Uterus (tissue), 2 donors: ENCODE results near the gene PSMB8.

ENCODE experiments used
- CTCF ChIP-seq, 4 experiments: fragments of 200-600 bp in 2 of 4; fragments of 450-650 bp in 2 of 4; sonication (generic) in 2 of 4; IDR thresholded peaks; one replicate each; pipeline ENCODE4 v1.5.1; 2016 to 2019; ENCODE audit warnings: antibody characterized with exemption in 4 of 4, mild to moderate bottlenecking in 2 of 4, moderate library complexity in 1 of 4
- POLR2A ChIP-seq, 2 donors: fragments of 450-650 bp; IDR thresholded peaks; one replicate each; pipeline ENCODE4 v1.6.1; 2016; ENCODE audit warnings: antibody characterized with exemption in 2 of 2, mild to moderate bottlenecking in 1 of 2, moderate library complexity in 1 of 2

GRCh38 chr6:32815115-32815514 lies 28.7 kb downstream of the PSMB8 start:
- no peak for TF ChIP-seq CTCF (IDR thresholded peaks at IDR 0.05)
- no peak for TF ChIP-seq POLR2A (IDR thresholded peaks at IDR 0.05)
